ENCODE results near the gene CSF3R.

Gene CSF3R

DNA sequence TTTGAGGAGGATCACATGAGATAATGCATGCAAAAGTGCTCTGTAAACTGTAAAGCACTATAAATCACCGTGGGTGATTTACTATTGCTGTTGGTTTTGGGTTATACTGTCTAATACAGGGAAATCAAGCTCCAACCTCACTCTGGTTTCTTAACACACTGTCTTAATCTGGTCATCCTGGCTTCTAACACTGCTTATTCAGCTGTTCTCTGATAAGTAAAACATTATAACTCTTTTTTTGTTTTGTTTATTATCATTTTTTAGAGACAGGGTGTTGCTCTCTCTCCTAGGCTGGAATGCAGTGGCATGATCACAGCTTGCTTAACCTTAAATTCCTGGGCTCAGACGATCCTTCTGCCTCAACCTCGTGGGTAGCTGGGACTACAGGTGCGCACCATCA lies 63.1 kb downstream of the CSF3R start:
- no peak for DNase-seq (ENCODE audit: low read depth)

GRCh38 chr1:36419140-36419539 lies 63.6 kb downstream of the CSF3R start:
- no peak for DNase-seq (ENCODE audit: low read depth)

DNA sequence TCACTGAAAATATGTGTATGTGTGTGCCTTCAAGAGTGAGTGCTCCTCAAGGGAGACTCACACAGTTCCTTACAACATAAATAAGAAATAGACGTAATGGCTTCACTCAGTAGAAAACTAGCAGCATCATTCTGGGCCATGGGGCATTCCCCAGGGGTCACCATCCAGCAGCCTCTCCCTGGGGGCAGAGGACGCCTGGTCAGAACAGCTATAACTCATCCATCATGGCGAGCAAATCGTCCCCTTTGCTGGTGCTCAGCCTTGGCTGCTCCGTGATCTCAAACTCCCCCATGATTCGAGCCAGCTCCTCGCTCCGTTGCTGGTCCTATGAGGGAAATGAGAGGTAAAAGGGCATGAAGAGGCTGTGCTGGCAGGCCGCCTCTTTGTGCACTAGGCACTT lies 64.8 kb downstream of the CSF3R start:
- DNase-seq (ENCODE audit: low read depth): no peak
